Activated naive CD4-positive, alpha-beta T cell treated with anti-CD3 and anti-CD28 coated beads, Interleukin-2, amount 50 U/mL, for 72 hours (primary cell): Measurements from ENCODE around the gene BATF3. TPM values are rescaled to one million over a fixed set of nuclear protein-coding genes. Genes with fewer than 3 reads are reported as not detected.

Experiments used
- ATAC-seq, 2 donors: fragments of 150-1000 bp; cut with Tn5 transposase; 2 replicates each; pipeline ENCODE4 v1.10.0; 2021; ENCODE audit warnings: mild to moderate bottlenecking in 2 of 2, moderate library complexity in 2 of 2
- DNase-seq, 2 donors: peaks; one replicate each; pipeline ENCODE4 v3.0.0; 2021 to 2022; ENCODE audit warnings: low spot score in 2 of 2
- H3K27ac Mint-ChIP-seq, 2 donors: one replicate each; pipeline ENCODE4 v1.8.0; 2022; ENCODE audit warnings: mild to moderate bottlenecking in 2 of 2, mixed read lengths in 2 of 2
- H3K36me3 Mint-ChIP-seq, 2 donors: one replicate each; pipeline ENCODE4 v1.8.0; 2022; ENCODE audit warnings: mixed read lengths in 2 of 2
- H3K9me3 Mint-ChIP-seq, 2 donors: one replicate each; pipeline ENCODE4 v1.8.0; 2022; ENCODE audit warnings: mixed read lengths in 2 of 2
- total RNA-seq, 2 donors: library from RNA; stranded (reverse); gene quantifications; one replicate each; pipeline ENCODE4 v1.2.3, GENCODE V29; 2022

Gene BATF3
- total RNA-seq, 2 donors from 2014 or later: 14.0 to 31.4 TPM

DNA sequence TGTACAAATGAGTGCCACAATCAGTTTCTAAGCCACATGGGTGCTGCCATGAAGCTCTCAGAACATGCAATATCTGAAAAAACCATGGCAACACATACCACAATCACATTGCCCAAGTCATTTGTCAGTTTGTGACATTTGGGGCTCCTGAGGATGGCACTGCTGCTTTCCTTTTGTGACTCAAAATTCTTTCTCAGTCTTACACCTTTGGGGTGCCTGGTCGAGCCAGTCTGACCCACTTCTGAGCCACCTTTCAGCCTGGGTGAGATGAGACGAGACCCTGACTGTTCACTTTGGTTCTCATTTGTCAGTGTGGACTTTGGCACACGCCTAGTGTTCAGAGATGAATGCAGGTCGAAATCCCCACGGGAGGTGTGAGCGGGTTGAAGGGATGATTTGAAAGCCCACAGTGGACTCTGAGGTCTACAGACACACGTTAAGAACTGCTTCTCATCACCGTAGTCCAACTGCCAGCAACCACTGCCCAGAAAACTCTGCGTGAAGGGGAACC lies 8.0 kb downstream of the BATF3 start:
- Mint-ChIP-seq H3K9me3 (no peaks in the 10 kb centered on the region), H3K27ac (peak overlapping the region; percentile 12 to 65), H3K36me3 (peaks cover 12 to 24% of the 10 kb centered on the region in 2 donors)
- ATAC-seq (peak; percentile 88 to 94), DNase-seq (peak; percentile 46 to 62)

DNA sequence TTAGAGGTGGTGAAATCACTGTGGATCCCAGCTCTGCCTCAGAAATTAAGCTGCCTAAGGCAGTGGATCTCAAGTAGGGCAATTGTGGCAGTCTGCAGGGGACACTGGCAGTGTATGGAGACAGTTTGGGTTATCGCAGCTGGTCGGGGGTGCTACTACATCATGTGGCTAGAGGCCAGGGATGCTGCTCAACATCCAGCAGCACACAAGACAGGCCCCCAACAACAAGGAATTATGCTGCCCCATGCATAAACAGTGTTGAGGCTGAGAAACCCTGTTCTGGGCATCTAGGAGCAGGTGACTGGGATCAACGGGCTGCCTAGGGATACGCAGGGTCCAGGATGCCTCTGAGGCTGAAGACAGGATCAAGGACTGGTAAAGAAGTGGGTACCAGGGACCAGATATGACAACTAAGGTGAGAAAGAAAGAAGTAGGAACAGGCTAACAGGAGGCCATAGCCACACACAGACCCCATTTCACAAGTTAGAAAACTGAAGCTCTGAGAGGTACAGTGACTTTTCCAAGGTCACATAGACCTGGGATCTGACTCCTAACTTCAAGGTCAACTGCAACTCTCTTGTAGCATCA lies 8.7 kb downstream of the BATF3 start:
- DNase-seq (no peak), ATAC-seq (no peak)
- H3K9me3 Mint-ChIP-seq: no peaks in the 10 kb centered on the region
- peak overlapping the region in 1 of 2 donors; percentile 65 for H3K27ac Mint-ChIP-seq
- H3K36me3 Mint-ChIP-seq: peaks cover 9 to 21% of the 10 kb centered on the region in 2 donors

DNA sequence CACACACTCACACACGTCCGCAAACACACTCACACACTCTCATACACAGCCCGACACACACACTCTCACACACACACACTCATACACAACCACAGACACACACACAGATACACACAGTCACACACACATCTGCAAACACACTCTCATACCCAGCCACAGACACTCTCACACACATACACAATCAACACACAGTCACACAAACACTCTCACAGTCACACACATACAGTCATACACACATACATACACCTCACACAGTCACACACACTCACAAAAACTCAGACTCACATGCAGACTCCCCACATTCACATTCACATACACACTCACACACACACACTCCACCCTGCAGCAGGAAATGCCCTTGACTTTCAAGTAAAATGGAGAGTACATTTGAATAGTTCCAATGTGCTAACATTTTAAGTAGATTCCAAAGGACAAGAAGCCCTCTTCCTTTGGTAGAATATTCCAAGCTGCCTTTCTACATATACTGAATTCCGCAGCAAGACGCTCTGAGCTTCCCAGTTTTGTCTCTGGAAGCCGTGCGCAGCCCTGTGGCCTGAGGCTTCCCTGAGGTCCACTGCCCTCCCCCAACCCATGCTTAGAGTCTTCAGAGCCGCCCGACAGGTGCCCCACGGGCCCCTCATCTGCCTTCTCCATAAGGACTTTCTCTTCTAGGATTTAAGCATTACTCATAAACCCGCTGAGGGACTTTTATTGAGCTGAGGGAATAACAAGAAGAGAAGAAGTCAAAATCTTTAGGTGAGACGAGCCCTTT lies 9.7 kb downstream of the BATF3 start:
- peaks cover 6 to 20% of the 10 kb centered on the region in 2 donors for H3K36me3 Mint-ChIP-seq
- H3K27ac Mint-ChIP-seq: no peak overlapping the region
- ATAC-seq (no peak), DNase-seq (no peak)
- H3K9me3 Mint-ChIP-seq: no peaks in the 10 kb centered on the region

DNA sequence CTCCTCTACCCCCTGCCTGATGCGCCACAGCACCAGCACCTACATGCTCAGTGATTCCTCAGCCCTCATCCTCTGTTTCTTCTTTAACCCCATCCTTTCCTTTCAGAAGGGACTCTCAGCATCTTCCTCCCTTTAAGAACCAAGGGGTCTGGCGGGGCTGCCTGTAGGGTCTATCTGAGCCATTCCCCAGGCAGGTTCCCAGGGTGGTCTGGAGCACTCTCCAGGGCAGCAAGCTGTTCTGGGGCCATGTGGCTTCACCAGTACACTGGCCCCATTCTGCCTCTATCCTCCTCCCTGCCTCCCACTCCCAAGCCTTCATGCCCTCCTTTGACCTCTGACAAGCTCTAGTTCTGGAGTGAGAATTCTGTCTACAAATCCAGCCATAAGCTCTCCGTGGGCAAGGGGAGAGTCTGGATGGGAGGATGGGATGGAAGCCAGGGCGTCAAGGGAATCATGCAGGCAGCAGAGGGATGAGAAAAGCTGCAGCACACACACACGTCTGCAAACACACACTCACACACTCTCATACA lies 10.4 kb downstream of the BATF3 start:
- ATAC-seq (no peak), DNase-seq (no peak)
- H3K9me3 Mint-ChIP-seq: no peaks in the 10 kb centered on the region
- H3K27ac Mint-ChIP-seq: no peak overlapping the region
- peaks cover 6 to 20% of the 10 kb centered on the region in 2 donors for H3K36me3 Mint-ChIP-seq

DNA sequence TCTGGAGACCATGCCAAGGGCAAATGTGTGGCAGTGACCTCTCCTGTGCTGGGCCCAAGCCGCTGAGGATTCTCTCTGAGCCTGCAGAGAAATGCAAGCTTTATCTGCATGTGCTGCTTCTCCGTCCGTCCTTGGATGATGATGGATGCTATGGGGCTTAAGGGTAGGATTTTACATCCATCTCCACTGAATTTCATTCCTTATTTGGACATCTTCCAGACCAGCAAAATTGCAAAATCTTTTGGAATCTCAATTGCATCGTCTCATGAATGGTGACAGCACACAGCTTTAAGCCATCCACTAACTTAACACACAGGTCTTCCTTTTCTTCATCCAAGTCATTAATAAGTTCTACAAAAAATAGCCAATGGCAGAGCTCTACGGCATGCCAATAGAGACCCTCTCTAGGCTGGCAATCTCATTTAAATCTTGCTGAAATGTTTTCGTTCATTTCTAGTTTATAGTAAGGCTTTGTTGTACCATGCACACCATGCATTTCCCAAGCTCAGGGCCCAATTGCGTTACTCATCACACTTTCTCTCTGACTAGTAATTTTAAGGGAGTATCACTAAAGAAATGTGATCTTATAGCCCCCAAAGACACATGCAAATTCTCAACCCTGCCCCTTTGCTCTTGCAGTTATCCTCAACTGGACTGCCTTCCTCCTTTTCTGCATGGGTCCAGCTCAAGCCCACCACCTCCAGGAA lies 11.1 kb downstream of the BATF3 start:
- Mint-ChIP-seq H3K27ac (no peak overlapping the region), H3K36me3 (peaks cover 6 to 20% of the 10 kb centered on the region in 2 donors), H3K9me3 (no peaks in the 10 kb centered on the region)
- DNase-seq (no peak), ATAC-seq (no peak)

- H3K36me3 Mint-ChIP-seq: peaks cover 6 to 20% of the 10 kb centered on the region in 2 donors
- H3K27ac Mint-ChIP-seq: no peak overlapping the region
- ATAC-seq: no peak
- H3K9me3 Mint-ChIP-seq: no peaks in the 10 kb centered on the region
- DNase-seq: no peak
These were observed 11.8 kb downstream of the BATF3 start for GRCh38 chr1:212687811-212688210.

DNA sequence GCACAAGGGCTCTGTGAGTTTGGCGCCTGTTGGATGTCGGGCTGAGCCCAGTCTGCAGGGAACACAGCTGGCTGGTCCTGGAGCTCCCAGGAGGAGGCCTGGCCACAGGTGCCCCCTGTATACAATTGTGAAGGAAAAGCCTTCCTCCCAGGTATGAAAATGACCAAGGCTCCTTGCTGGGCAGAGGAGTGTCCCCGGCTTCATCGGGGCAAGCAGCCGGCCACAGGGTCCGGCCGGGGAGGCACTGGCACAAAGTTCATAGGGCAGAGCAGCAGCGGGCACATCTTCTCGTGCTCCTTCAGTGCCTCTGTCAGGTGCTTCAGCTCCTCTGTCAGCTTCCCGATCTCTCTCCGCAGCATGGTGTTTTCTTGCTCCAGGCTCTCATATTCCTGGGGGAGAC lies 13.0 kb downstream of the BATF3 start:
- peaks cover 6 to 16% of the 10 kb centered on the region in 2 donors for H3K36me3 Mint-ChIP-seq
- no peaks in the 10 kb centered on the region for H3K9me3 Mint-ChIP-seq
- ATAC-seq (no peak), DNase-seq (no peak)
- H3K27ac Mint-ChIP-seq: no peak overlapping the region

GRCh38 chr1:212686069-212686468 lies 13.6 kb downstream of the BATF3 start:
- no peaks in the 10 kb centered on the region for H3K9me3 Mint-ChIP-seq
- no peak overlapping the region for H3K27ac Mint-ChIP-seq
- no peak for DNase-seq
- ATAC-seq: no peak
- H3K36me3 Mint-ChIP-seq: peaks cover 6 to 16% of the 10 kb centered on the region in 2 donors

- no peaks in the 10 kb centered on the region for H3K9me3 Mint-ChIP-seq
- peaks cover 6 to 16% of the 10 kb centered on the region in 2 donors for H3K36me3 Mint-ChIP-seq
- ATAC-seq (no peak), DNase-seq (no peak)
- H3K27ac Mint-ChIP-seq: no peak overlapping the region
These were observed 14.2 kb downstream of the BATF3 start for GRCh38 chr1:212685429-212685828.

DNA sequence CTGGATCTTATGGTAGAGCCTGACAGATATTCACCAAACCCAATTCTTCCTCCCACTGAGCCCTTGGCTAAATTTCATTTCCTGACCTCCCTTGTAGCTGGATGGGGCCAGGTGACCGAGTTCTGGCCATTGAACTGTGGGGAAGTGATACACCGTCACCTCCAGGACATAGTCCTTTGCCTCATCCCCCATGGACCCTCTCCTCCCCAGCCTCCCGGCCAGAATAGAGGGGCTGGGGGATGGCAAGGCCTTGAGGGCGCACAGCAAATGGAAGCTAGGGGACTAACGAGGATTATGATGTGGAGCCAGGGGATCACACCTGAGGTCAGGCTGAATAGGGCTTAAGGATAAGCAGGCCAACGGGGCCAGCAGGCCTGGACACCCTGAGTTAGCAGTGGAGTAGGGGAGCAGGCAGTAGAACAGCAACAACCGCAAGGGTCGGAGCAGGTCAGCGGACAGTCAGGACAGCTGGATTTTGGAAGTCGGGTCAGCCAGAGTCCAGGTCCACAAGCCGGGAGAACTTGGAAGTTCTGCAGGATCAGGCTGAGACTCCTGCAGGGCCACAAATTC lies 15.0 kb downstream of the BATF3 start:
- no peak for ATAC-seq
- Mint-ChIP-seq H3K27ac (peak overlapping the region in 1 of 2 donors; percentile 19), H3K36me3 (peaks cover 6 to 16% of the 10 kb centered on the region in 2 donors), H3K9me3 (no peaks in the 10 kb centered on the region)
- DNase-seq: no peak

DNA sequence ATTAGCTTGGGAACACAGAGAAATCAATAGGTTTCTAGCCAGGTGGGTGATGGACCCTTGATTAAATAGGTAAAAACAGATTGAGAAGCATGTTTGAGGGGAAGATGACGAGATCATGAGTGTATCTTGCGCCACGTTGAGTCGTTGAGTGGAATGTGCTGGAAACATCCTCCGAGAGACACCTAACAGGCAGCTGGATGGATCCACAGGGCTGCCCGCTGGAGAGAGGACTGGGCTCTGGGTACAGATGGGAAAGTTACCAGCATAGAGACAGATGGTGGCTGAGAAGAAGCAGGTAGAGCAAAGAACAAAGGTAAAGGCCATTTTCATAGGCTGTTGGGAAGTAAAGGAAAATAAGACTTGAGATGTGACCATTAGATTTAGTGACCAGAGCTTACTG lies 15.6 kb downstream of the BATF3 start:
- ATAC-seq: no peak
- peaks cover 6 to 16% of the 10 kb centered on the region in 2 donors for H3K36me3 Mint-ChIP-seq
- no peak for DNase-seq
- H3K27ac Mint-ChIP-seq: peak overlapping the region in 1 of 2 donors; percentile 19
- H3K9me3 Mint-ChIP-seq: no peaks in the 10 kb centered on the region

DNA sequence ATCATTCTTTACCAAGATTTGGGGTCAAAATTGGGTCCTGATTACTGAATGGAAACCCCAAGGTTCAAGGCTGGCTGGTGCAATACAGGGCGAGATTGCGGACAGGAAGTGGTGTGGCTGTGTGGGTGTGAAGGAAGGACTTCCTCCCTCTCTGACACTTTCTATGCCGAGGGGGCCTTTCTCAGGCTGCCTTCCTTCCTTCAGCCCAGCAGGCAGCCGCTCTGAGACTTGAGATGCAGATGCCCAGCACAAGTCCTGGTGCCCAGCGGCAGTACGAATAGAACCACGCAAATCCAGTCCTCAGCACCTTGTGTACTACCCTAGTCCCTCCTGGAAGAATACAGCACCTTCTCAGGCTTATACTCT lies 16.3 kb downstream of the BATF3 start:
- DNase-seq: no peak
- H3K27ac Mint-ChIP-seq: peak overlapping the region; percentile 15 to 79
- peak; percentile 8 to 54 for ATAC-seq

DNA sequence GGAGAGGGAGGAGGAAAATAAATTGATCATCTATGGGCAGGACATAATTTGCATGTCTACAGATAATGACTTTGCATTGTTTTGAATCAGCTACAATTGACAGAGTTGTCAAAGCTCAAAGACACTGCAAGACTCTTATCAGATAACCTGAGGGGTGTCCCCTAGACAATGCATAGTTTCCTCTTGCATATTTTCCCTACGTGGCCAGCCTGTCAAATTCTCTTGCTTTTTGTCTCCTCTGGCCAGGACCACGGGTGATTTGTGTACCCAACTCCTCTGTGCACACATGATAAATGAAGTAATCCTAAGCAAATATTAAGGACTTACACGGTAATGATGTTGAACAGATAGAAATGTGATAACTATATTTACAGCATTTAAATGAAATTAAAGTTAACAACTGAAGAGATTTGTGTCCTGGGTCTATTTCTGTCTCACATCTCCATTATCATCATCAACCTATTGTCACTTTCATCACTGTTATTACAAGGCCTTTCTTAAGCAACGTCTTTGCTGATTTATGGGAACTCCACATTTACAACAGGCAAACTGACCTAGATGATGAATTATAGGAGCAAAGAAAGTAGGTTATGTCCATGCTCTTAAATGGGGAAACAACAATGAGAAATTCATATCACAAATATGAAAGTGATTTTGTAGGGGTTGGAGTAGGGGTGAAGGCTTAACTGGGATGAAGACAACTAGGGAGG lies 18.8 kb downstream of the BATF3 start:
- H3K36me3 Mint-ChIP-seq: peaks cover 2 to 3% of the 10 kb centered on the region in 2 donors
- peak in 1 of 2 donors; percentile 15 for ATAC-seq
- no peak overlapping the region for H3K27ac Mint-ChIP-seq
- H3K9me3 Mint-ChIP-seq: no peaks in the 10 kb centered on the region
- DNase-seq: no peak

More for the DNA sequence above, 16.3 kb downstream of the BATF3 start:
- no peaks in the 10 kb centered on the region for H3K9me3 Mint-ChIP-seq
- H3K36me3 Mint-ChIP-seq: peaks cover 6 to 16% of the 10 kb centered on the region in 2 donors

DNA sequence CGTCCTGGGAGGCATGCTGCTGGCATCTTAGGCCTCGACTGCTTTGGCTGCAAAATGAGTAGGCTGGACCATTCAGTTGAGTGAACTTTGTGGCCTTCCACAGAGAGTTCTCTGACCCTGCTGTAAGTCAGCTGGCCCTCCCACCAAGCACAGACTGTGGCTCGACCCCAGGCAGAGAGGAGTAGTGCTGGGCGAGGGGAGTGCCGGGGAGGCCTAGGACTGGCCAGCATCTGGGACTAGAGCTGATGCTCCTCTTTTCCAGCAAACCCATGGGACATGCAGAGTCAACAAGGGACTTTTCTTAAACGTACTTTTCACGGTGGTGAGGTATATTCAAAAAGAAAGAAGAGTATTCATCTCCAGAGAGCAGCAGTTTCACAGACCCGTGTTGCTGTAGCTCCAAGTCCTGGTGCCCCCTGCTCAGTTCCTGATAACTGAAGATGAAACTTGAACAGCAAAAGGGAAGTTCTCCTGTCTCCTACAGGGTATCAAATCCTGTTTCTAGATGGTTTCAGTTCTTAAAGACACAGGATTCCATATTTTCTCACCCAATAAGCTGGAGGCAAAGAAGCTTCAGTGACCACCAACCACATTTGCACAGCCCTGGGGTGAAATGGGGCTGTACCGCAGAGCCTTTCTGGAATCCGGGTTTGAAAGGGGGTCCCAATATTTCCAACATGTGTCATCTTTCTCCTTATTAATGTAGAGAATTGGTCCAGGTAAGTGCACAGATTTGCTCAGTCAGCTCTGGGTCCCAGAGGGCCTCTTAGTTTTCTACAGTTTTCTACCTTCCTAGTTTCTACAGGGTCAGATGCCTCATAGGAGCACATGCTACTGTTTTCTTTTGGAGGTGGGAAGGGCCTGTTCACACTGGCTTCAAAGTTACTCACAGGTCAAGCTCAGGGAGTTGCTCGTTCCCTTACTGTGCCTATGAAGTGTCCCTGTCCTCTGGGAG lies 20.9 kb downstream of the BATF3 start:
- peak overlapping the region in 1 of 2 donors; percentile 20 for H3K27ac Mint-ChIP-seq
- no peaks in the 10 kb centered on the region for H3K9me3 Mint-ChIP-seq
- peak; percentile 69 to 92 for ATAC-seq
- DNase-seq: peak in 1 of 2 donors; percentile 33
- H3K36me3 Mint-ChIP-seq: no peaks in the 10 kb centered on the region

DNA sequence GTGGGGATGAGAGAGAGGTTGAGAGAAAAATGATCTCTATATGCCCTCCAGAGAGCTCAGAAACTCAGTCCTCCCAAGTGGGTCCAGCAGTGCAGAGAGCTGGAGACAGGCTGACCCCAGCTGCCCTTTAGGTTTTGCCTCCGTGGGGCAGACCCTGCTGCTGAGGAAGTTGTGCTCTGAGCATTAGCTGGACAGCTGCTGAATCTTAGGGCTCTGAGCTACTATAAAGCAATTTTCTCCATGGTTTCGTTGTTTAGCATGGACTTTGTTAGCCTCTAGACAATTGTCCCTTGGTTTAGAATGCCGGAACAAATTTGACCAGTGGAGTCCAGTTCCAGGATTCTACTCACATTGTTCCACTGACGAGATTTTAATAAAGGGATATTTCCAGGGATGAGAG lies 22.1 kb downstream of the BATF3 start:
- no peak for DNase-seq
- Mint-ChIP-seq H3K27ac (peak overlapping the region in 1 of 2 donors; percentile 20), H3K36me3 (no peaks in the 10 kb centered on the region), H3K9me3 (no peaks in the 10 kb centered on the region)
- no peak for ATAC-seq
